Naive thymus-derived CD4-positive, alpha-beta T cell (primary cell): ENCODE results near the gene ARHGAP24. TPM values are rescaled to one million over a fixed set of nuclear protein-coding genes. Genes with fewer than 3 reads are reported as not detected.

ENCODE experiments used
- ATAC-seq: fragments of 150-1000 bp; cut with Tn5 transposase; 2 replicates; pipeline ENCODE4 v1.10.0; 2021; ENCODE audit warnings: mild to moderate bottlenecking, moderate library complexity
- CTCF ChIA-PET: fragments of 350-600 bp; sonication (Branson Sonifier 250); formaldehyde crosslinking; loops from one replicate; lab custom pipeline; 2021; ENCODE audit warnings: antibody characterized with exemption; lab: Charles Lee
- POLR2A ChIA-PET: fragments of 350-600 bp; sonication (Branson Sonifier 250); formaldehyde crosslinking; loops from one replicate; lab custom pipeline; 2021; ENCODE audit warnings: antibody characterized with exemption, inconsistent platforms; lab: Charles Lee
- DNase-seq, 9 donors: peaks; one replicate each; pipeline versions ENCODE4 v3.0.0 to v3.0.0-alpha.2; 2020 to 2022; ENCODE audit warnings: mixed read lengths in 1 of 9
- H3K27ac ChIP-seq: one replicate; pipeline ENCODE4 v1.7.0; 2013; ENCODE audit warnings: mild to moderate bottlenecking, low read depth, low read length, moderate library complexity
- H3K27me3 ChIP-seq, 2 donors: one replicate each; pipeline ENCODE4 v1.7.0; 2013; ENCODE audit warnings: low read length in 2 of 2, mild to moderate bottlenecking in 2 of 2, moderate library complexity in 2 of 2; ENCODE audit not compliant: control insufficient read depth in 2 of 2, insufficient read depth in 2 of 2
- H3K36me3 ChIP-seq, 3 experiments: 1 replicate in 2 of 3; 2 replicates in 1 of 3; pipeline ENCODE4 v1.7.0; 2013; ENCODE audit warnings: low read length in 3 of 3, mild to moderate bottlenecking in 3 of 3, moderate library complexity in 1 of 3; ENCODE audit not compliant: insufficient read depth in 3 of 3, control insufficient read depth in 2 of 3
- H3K4me1 ChIP-seq, 2 donors: one replicate each; pipeline ENCODE4 v1.7.0; 2013; ENCODE audit warnings: low read length in 2 of 2, mild to moderate bottlenecking in 2 of 2, moderate library complexity in 1 of 2; ENCODE audit not compliant: control insufficient read depth in 2 of 2, insufficient read depth in 2 of 2
- H3K4me3 ChIP-seq: 2 replicates; pipeline ENCODE4 v1.7.0; 2013; ENCODE audit warnings: mild to moderate bottlenecking, low read length
- H3K9me3 ChIP-seq, 3 experiments: 1 replicate in 2 of 3; 2 replicates in 1 of 3; pipeline ENCODE4 v1.7.0; 2013; ENCODE audit warnings: low read length in 3 of 3; ENCODE audit not compliant: control insufficient read depth in 2 of 3
- H3K27ac Mint-ChIP-seq, 9 donors: one replicate each; pipeline ENCODE4 v1.8.0; 2020 to 2022; ENCODE audit warnings: mixed read lengths in 9 of 9, mild to moderate bottlenecking in 8 of 9, moderate library complexity in 5 of 9, inconsistent platforms in 2 of 9
- H3K27me3 Mint-ChIP-seq, 5 donors: one replicate each; pipeline ENCODE4 v1.8.0; 2021 to 2022; ENCODE audit warnings: mixed read lengths in 5 of 5, mild to moderate bottlenecking in 1 of 5
- H3K36me3 Mint-ChIP-seq, 5 donors: one replicate each; pipeline ENCODE4 v1.8.0; 2020 to 2022; ENCODE audit warnings: mixed read lengths in 5 of 5, mild to moderate bottlenecking in 3 of 5, inconsistent platforms in 1 of 5
- H3K4me1 Mint-ChIP-seq, 7 donors: one replicate each; pipeline ENCODE4 v1.8.0; 2020 to 2022; ENCODE audit warnings: mixed read lengths in 7 of 7, mild to moderate bottlenecking in 3 of 7, inconsistent platforms in 1 of 7
- H3K4me3 Mint-ChIP-seq, 10 donors: one replicate each; pipeline ENCODE4 v1.8.0; 2020 to 2022; ENCODE audit warnings: mild to moderate bottlenecking in 10 of 10, mixed read lengths in 10 of 10, moderate library complexity in 6 of 10, inconsistent platforms in 2 of 10
- H3K9me3 Mint-ChIP-seq, 11 donors: one replicate each; pipeline ENCODE4 v1.8.0; 2020 to 2022; ENCODE audit warnings: mixed read lengths in 11 of 11, mild to moderate bottlenecking in 4 of 11, inconsistent platforms in 1 of 11, moderate library complexity in 1 of 11
- intact Hi-C, 2 donors: fragments of 100-400 bp; cut with micrococcal nuclease; formaldehyde crosslinking; loops; one replicate each; pipeline ENCODE4 v1.15.1; 2023
- polyA plus RNA-seq, 2 donors: library from polyadenylated mRNA; unstranded; fragments of 300-500 nt; fragmentation: Illumina TruSeq; gene quantifications; one replicate each; pipeline ENCODE4 v1.2.3, GENCODE V29; 2021
- total RNA-seq, 6 experiments: library from RNA in 5 of 6; stranded (reverse) in 5 of 6; gene quantifications; 1 replicate in 5 of 6; 2 replicates in 1 of 6; pipeline ENCODE4 v1.2.3 and lab custom pipeline; 2021 to 2026

The ARHGAP24 gene
- total and polyA plus RNA-seq, 7 experiments from 2014 or later, result 0.41 to 12.7 (median 1.3) TPM; not detected in 3

DNA sequence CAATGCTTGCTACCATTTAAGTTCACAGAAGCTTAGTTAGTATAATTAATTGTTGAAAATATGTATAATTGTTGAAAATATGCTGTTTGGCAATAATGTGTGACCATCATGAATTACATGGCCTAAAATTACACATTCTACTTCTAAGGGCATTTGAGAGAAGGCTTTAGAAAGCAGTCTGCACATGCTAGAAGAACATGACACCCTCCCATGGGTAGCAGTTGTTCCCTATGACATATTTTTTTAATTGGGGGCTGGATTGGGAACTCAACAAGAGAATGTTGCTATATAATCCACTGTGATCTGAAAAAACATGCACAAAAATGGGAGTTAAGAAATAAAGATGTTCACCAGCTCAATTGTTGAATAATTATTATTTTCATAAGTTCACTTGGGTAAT, 331.4 kb downstream of the ARHGAP24 start:
- no peak for ATAC-seq
- H3K9me3 Mint-ChIP-seq, result peaks cover 0 to 11% (median 0%) of the 10 kb centered on the region in 11 donors

DNA sequence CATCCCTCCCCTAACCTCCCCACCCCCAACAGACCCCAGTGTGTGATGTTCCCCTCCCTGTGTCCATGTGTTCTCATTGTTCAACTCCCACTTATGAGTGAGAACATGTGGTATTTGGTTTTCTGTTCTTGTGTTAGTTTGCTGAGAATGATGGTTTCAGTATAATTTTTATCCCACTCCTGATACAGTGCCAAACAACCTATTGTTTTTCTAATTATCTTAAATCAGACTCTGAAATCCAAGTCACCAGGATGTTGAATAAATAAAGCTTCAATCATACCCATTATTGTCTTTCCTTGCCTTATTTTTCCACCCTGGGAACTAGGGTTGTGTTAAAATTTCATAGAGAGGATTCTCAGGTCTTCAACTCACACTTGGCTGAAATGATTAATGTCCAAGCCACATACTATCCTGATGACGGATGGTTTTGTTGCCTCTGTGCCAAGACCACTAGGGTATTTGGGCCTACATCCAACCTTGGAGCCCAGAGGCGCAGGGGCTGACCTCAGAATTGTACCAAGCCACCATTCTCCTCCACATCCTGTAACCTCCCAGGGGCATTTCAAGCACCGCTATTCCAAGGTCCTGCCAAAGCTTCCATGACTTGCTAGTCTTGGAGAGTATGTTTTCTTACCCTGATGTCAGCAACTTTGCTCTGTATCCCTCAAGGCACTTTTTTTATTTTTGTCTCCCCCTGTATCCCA, 332.4 kb downstream of the ARHGAP24 start:
- H3K27ac ChIP-seq, result no peak overlapping the region
- Mint-ChIP-seq H3K4me1 (no peaks in the 10 kb centered on the region), H3K4me3 (no peak overlapping the region), H3K9me3 (peaks cover 0 to 11% (median 0%) of the 10 kb centered on the region in 11 donors), H3K27ac (no peak overlapping the region), H3K27me3 (no peaks in the 10 kb centered on the region), H3K36me3 (no peaks in the 10 kb centered on the region)
- no peaks in the 10 kb centered on the region for H3K4me1 ChIP-seq
- POLR2A ChIA-PET, result no interaction called here
- H3K9me3 ChIP-seq, result no peaks in the 10 kb centered on the region
- H3K36me3 ChIP-seq, result no peaks in the 10 kb centered on the region
- intact Hi-C loops, result no loop called here
- no peaks in the 10 kb centered on the region for H3K27me3 ChIP-seq
- CTCF ChIA-PET, result no interaction called here
- no peak for ATAC-seq
- no peak for DNase-seq
- H3K4me3 ChIP-seq, result no peak overlapping the region

More for the DNA sequence above, 331.4 kb downstream of the ARHGAP24 start:
- Histone ChIP-seq H3K9me3 (no peaks in the 10 kb centered on the region), H3K4me3 (no peak overlapping the region), H3K27ac (no peak overlapping the region), H3K36me3 (no peaks in the 10 kb centered on the region), H3K27me3 (no peaks in the 10 kb centered on the region), H3K4me1 (no peaks in the 10 kb centered on the region)
- CTCF ChIA-PET, result no interaction called here
- POLR2A ChIA-PET, result no interaction called here
- H3K27me3 Mint-ChIP-seq, result no peaks in the 10 kb centered on the region
- DNase-seq, result no peak
- H3K36me3 Mint-ChIP-seq, result no peaks in the 10 kb centered on the region
- no peak overlapping the region for H3K4me3 Mint-ChIP-seq
- no peaks in the 10 kb centered on the region for H3K4me1 Mint-ChIP-seq
- H3K27ac Mint-ChIP-seq, result no peak overlapping the region
- intact Hi-C loops, result no loop called here

DNA sequence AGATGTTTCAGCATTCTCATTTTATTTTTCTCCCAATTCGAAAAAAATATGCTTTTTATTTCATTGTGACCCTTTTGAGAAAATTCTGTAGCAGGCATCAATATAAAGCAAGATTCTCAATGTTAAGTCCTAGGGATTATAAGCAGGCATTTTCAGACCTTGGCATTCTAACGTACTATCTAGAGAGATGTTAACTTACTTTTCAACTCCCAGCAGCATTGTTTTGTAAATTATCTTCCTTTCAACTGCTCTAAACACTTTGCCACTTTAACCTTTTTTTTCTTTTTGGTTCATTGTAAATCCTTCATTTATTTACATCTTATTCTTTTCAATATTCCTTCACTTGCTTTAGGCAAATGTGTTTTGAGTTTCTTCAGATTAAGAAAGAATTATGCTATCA, 333.2 kb downstream of the ARHGAP24 start:
- H3K4me3 ChIP-seq, result no peak overlapping the region
- CTCF ChIA-PET, result no interaction called here
- DNase-seq (no peak), ATAC-seq (no peak)
- POLR2A ChIA-PET, result no interaction called here
- Mint-ChIP-seq H3K27me3 (no peaks in the 10 kb centered on the region), H3K4me1 (no peaks in the 10 kb centered on the region), H3K9me3 (peaks cover 0 to 11% (median 0%) of the 10 kb centered on the region in 11 donors), H3K4me3 (no peak overlapping the region), H3K36me3 (no peaks in the 10 kb centered on the region), H3K27ac (no peak overlapping the region)
- H3K36me3 ChIP-seq, result no peaks in the 10 kb centered on the region
- H3K27ac ChIP-seq, result no peak overlapping the region
- H3K27me3 ChIP-seq, result no peaks in the 10 kb centered on the region
- intact Hi-C loops, result no loop called here
- H3K9me3 ChIP-seq, result no peaks in the 10 kb centered on the region
- no peaks in the 10 kb centered on the region for H3K4me1 ChIP-seq

DNA sequence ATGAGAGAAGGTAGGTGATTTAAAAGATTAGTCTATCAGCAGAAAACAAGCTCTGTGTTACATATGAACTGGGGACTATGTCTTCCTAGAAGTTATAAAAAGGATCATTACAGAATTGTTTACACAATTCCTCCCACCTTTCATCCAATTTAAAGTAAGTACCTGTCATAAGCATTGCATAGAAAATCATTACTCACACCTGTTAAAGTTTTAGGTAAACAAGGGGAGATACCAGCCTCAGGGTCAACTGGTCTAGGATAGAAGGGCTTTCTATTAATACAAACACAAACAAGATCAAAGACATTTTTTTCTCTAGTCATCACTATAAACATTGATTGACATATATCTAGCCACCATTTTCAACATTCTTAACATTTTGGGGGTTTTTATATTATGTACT, 333.9 kb downstream of the ARHGAP24 start:
- no peak for DNase-seq
- no peaks in the 10 kb centered on the region for H3K4me1 Mint-ChIP-seq
- ChIA-PET POLR2A (no interaction called here), CTCF (no interaction called here)
- H3K4me3 Mint-ChIP-seq, result no peak overlapping the region
- H3K27me3 ChIP-seq, result no peaks in the 10 kb centered on the region
- H3K9me3 Mint-ChIP-seq, result peaks cover 0 to 11% (median 0%) of the 10 kb centered on the region in 11 donors
- H3K27me3 Mint-ChIP-seq, result no peaks in the 10 kb centered on the region
- no peak overlapping the region for H3K27ac ChIP-seq
- no peaks in the 10 kb centered on the region for H3K9me3 ChIP-seq
- no peaks in the 10 kb centered on the region for H3K36me3 ChIP-seq
- no peak overlapping the region for H3K27ac Mint-ChIP-seq
- intact Hi-C loops, result no loop called here
- H3K4me1 ChIP-seq, result no peaks in the 10 kb centered on the region
- no peak for ATAC-seq
- H3K4me3 ChIP-seq, result no peak overlapping the region
- H3K36me3 Mint-ChIP-seq, result no peaks in the 10 kb centered on the region

DNA sequence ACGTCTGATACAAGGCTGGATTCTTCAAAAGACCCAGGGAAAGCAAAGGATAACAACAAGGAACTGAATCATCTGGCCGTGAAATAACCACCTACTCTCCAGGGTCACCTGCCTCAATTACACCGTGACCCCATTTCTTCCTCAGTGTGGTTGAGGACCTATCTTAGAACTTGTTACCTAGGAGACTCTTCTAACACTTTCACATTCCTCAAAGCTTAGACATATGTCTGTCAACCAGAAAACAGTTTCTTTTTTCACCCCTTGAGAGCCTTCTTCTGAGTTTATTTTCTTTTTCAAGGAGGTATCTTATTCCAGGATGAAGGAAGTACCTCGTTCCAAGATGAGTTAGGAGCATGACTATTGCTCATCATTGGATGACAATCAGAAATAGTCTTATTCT, 337.8 kb downstream of the ARHGAP24 start:
- Mint-ChIP-seq H3K4me1 (no peaks in the 10 kb centered on the region), H3K27me3 (no peaks in the 10 kb centered on the region), H3K4me3 (no peak overlapping the region), H3K9me3 (peaks cover 0 to 12% (median 1%) of the 10 kb centered on the region in 11 donors), H3K36me3 (no peaks in the 10 kb centered on the region), H3K27ac (no peak overlapping the region)
- ChIA-PET POLR2A (no interaction called here), CTCF (no interaction called here)
- no peak for DNase-seq
- Histone ChIP-seq H3K9me3 (no peaks in the 10 kb centered on the region), H3K27ac (no peak overlapping the region), H3K36me3 (no peaks in the 10 kb centered on the region), H3K4me3 (no peak overlapping the region), H3K4me1 (no peaks in the 10 kb centered on the region), H3K27me3 (no peaks in the 10 kb centered on the region)
- ATAC-seq, result no peak
- intact Hi-C loops, result no loop called here

DNA sequence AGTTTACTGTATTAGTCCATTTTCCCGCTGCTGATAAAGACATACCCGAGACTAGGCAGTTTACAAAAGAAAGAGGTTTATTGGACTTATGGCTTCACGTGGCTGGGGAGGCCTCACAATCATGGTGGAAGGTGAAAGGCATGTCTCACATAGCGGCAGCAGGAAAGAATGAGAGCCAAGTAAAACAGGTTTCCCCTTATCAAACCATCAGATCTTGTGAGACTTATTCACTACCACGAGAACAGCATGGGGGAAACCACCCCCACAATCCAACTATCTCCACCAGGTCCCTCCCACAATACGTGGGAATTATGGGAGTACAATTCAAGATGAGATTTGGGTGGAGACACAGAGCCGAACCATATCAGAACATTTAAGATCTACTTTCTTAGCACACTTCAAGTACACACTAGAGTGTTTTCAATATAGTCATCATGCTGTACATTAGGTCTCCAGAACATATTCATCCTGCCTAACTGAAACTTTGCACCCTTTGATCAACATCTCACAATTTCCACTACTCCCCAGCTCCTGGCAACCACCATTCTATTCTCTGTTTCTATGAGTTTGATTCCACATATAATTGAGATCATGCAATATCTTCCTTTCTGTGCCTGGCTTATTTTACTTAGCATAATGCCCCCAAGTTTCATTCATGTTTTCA, 341.0 kb downstream of the ARHGAP24 start:
- Histone ChIP-seq H3K36me3 (no peaks in the 10 kb centered on the region), H3K27ac (no peak overlapping the region), H3K4me3 (no peak overlapping the region), H3K27me3 (no peaks in the 10 kb centered on the region), H3K4me1 (no peaks in the 10 kb centered on the region), H3K9me3 (no peaks in the 10 kb centered on the region)
- no peaks in the 10 kb centered on the region for H3K36me3 Mint-ChIP-seq
- H3K27me3 Mint-ChIP-seq, result no peaks in the 10 kb centered on the region
- ChIA-PET CTCF (no interaction called here), POLR2A (no interaction called here)
- H3K27ac Mint-ChIP-seq, result no peak overlapping the region
- no peak for DNase-seq
- peaks cover 0 to 2% (median 0%) of the 10 kb centered on the region in 7 donors for H3K4me1 Mint-ChIP-seq
- no peak for ATAC-seq
- H3K4me3 Mint-ChIP-seq, result no peak overlapping the region
- intact Hi-C loops, result no loop called here
- peaks cover 0 to 20% (median 2%) of the 10 kb centered on the region in 11 donors for H3K9me3 Mint-ChIP-seq

DNA sequence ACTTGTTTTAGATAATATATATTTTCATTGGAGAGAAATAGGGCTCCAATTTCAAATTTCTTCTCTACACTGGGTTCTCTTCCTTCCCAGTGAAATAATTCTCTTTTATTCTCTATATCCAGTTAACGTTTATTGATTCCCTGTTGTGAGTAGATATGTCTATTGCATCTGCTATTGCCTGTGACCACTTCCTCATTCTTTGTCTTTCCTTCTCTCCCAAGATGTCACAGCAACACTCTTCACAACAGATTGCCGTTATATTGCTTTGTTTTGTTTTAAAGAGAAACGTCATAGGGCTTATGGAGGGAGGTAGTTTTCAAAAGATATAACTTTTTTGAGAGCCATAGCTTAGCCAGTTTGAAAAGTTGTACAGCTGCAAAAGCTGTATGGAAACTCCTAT, 343.8 kb downstream of the ARHGAP24 start:
- ChIA-PET POLR2A (no interaction called here), CTCF (no interaction called here)
- no peaks in the 10 kb centered on the region for H3K36me3 ChIP-seq
- Mint-ChIP-seq H3K4me3 (no peak overlapping the region), H3K27me3 (no peaks in the 10 kb centered on the region), H3K27ac (no peak overlapping the region), H3K4me1 (peaks cover 0 to 2% (median 0%) of the 10 kb centered on the region in 7 donors), H3K36me3 (no peaks in the 10 kb centered on the region), H3K9me3 (peaks cover 0 to 20% (median 2%) of the 10 kb centered on the region in 11 donors)
- no peaks in the 10 kb centered on the region for H3K9me3 ChIP-seq
- DNase-seq (no peak), ATAC-seq (no peak)
- H3K4me3 ChIP-seq, result no peak overlapping the region
- intact Hi-C loops, result no loop called here
- no peaks in the 10 kb centered on the region for H3K4me1 ChIP-seq
- H3K27ac ChIP-seq, result no peak overlapping the region
- H3K27me3 ChIP-seq, result no peaks in the 10 kb centered on the region
